ENCODE results near the gene GALNT18.

DNA sequence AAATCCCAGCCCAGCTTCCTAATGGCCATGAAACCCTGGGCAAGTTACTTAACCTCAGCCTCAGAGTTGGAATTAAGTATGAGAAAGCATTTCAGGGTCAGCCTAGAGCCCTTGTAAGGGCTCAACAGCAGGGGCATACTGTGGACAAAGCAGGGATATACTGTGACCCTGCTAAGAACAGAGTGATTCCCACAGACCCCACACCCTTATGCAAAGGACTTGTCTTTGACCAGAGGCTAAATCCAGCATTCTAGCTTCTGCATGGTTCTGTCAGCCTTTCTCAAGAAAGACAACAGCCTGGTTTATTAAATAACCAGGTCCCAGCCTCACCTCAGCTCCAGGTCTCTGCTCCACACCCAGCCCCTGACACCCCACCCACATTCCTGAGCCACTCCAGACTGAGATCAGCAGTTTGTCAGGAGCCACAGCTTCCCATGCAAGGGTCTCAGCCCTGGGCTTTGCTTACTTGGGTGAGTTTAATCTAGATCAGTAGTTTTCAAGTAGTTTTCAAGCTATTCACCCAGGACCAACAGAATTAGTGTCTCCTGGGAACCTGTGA, 69.2 kb downstream of the GALNT18 start:
- TF ChIP-seq, protein P1, sequence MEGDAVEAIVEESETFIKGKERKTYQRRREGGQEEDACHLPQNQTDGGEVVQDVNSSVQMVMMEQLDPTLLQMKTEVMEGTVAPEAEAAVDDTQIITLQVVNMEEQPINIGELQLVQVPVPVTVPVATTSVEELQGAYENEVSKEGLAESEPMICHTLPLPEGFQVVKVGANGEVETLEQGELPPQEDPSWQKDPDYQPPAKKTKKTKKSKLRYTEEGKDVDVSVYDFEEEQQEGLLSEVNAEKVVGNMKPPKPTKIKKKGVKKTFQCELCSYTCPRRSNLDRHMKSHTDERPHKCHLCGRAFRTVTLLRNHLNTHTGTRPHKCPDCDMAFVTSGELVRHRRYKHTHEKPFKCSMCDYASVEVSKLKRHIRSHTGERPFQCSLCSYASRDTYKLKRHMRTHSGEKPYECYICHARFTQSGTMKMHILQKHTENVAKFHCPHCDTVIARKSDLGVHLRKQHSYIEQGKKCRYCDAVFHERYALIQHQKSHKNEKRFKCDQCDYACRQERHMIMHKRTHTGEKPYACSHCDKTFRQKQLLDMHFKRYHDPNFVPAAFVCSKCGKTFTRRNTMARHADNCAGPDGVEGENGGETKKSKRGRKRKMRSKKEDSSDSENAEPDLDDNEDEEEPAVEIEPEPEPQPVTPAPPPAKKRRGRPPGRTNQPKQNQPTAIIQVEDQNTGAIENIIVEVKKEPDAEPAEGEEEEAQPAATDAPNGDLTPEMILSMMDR (conservative IDR thresholded peaks at IDR 0.05) = no peak
- TF ChIP-seq EZH2 (IDR thresholded peaks at IDR 0.05; ENCODE audit: low read depth) = no peak
